HG03097 (cell line): ENCODE data around the gene PAX8.

ENCODE experiments used
- ATAC-seq: cut with Tn5 transposase; IDR thresholded peaks from one replicate; pipeline ENCODE4 v1.9.1; 2021; ENCODE audit not compliant: unreplicated experiment, low FRiP score

PAX8 gene

DNA sequence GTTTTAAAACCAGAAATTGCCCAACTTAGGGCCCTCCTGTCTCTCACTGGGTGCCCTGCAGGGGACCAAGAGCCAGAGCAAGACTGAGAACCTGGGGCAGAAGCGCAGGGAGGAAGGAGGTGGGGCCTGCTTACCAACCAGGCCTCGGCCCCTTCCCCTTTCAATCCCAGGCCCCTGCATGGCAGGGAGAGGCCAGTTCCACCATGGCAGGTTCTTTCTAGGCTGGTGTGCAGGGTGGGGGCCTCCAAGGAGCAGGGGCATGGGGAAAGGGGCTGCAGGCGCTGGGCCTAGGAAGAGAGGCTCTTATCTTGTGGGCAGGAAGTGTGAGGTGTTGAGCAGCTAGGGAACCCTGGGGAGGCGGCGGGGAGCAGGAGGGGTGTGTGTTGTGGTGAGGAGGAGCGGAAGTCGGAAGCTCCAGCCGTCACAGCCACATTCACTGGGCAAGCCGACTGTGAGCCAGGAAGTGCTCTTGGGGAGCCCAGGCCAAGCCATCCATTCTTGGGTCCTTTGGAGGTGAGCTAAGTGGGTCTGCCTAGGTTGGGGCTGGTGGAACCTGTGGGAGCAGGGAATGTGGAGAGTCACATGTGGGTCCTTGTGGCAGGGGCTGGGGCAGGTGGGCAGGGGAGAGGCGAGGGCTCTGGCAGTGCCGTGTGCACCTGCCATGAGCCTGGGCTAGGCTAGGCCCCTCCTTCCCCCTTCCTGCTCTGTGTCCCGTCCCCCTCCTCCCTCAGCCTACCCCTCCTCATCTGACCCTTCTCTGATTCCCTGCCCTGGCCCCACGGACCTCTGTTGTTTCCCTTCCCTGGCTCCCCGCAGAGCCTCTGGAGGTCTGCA is 105.0 kb downstream of the PAX8 start, which contains the start of gene PSD4:
Gene PSD4, plus strand, starts transcription at position 430 of the 834 bp plus-strand sequence. CDS start 8,486 bp downstream, outside the sequence.
- ATAC-seq: peak; percentile 71

DNA sequence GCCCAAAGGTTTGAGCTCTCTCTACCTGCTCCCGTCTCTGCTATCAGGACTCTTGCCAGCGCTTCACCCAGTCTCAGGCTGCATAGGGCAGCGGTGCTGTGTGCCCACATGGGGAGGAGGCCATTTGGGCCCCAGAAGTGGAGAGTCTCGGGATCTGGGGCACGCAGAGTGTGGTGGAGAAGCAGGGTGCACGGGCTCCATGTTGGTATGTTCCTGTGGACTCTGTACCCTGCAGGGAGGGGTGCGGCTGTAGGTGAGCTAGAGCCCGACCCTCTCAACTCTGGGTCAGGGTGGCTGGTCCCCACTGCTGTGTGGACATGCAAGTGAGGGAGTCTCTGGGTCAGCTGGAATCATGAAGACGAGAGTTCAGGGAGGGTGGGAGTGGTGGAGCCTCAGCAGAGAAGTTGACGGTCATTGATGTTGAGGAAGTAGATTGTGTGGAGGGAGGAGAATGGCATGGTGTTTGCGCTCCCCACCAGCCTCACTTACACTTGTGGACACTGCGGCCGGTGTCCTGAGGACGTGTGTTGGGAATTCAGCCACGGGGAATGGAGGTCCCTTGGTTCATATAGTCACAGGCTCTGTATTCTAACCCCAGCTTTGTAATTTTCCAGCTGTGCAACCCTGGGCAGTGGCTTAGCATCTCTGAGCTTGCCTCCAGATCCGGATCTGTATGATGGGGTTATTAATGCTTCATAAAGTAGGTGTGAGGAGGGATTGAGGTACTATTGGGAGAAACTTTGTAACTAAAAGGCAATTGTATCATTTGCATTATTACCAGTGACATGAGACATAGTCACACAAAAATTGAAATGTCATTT is 105.8 kb downstream of the PAX8 start:
- no peak for ATAC-seq

DNA sequence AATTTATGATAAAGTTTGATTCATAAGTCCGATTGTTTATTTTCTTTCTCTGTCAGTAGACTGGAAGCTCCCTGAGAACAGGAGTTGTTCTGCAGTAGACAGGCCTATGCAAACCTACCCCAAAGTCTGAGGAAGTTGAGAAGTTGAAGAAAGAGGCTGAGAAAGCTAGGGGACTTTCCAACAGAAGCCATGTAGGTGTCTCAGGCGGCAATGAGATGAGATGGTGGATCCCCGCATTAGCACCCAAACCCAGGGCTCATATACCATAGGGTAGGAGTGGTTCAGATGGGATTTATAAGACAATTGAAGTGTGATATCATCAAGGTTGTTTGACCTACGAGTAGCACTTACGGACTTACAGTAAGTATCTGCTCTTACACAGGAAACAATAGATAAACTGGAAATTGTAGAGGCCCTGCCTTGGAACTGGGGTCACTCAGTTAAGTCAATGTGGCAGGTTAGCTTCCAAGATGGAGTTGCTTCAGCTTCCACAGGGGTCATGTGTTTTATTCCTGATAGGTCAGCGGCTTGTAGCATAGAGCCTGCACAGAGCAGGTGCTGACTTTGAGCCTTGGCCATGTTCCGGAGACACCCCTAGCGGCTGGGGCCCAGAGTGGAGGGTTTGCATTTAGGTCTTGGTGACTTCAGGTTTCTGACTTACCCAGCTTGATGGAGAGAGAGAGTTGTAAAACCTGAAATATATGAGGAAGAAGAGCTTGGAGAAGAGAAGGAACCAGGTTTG is 107.2 kb downstream of the PAX8 start:
- ATAC-seq: no peak

DNA sequence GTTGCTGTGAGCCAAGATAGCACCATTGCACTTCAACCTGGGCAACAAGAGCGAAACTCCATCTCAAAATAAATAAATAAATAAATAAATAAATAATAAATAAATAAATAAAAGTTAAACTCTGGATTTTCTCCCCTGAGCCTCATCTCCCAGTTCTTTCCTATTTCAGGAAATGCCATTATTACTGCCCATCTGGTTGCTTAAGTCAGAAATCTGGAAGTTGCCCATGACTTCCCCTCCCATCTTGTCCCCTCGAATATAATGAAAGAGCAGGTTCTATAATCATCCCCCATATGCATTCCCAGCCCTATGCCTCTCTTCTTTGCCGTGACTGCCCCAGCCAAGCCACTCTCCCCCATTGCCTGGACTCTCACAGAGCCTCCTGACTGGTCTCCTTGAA is 109.1 kb downstream of the PAX8 start:
- ATAC-seq: no peak

DNA sequence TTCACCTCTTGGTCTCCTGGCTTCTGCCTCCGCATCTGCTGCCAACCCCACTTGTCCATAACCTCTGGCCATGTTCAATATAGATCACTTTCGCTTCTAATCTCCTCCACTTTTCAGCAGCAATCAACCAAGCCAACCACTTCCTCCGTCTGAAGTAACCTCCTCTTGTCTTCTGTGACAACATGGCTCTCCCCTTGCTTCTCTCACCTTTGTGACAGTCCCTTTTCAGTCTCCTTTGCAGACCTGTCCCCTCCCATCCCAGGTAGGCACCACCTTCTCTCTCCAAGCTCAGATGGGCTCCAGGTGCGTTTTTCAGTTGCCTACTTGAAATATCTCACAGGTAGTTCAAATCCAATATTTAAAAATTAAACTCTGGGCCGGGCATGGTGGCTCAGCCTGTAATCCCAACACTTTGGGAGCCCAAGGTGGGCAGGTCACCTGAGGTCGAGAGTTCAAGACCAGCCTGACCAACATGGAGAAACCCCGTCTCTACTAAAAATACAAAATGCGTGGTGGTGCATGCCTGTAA is 109.7 kb downstream of the PAX8 start:
- no peak for ATAC-seq

DNA sequence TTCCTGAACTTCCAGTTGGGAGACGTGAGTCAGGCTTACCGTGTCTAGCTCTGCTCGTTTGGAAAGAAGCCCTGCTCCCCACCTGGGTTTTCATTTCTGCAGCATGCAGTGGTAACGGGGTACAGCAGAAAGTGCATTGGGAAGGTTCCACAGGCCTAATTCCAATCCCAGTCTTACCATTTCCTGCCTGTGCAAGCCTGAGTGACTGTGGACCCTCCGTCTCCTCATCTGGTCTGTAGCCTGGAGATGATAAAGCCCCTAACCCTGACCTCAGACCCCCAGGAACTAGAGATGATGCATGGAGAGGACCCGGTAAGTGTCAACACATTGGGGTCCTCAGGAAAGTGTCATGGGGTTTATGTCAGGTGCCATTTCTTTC is 110.8 kb downstream of the PAX8 start:
- no peak for ATAC-seq

DNA sequence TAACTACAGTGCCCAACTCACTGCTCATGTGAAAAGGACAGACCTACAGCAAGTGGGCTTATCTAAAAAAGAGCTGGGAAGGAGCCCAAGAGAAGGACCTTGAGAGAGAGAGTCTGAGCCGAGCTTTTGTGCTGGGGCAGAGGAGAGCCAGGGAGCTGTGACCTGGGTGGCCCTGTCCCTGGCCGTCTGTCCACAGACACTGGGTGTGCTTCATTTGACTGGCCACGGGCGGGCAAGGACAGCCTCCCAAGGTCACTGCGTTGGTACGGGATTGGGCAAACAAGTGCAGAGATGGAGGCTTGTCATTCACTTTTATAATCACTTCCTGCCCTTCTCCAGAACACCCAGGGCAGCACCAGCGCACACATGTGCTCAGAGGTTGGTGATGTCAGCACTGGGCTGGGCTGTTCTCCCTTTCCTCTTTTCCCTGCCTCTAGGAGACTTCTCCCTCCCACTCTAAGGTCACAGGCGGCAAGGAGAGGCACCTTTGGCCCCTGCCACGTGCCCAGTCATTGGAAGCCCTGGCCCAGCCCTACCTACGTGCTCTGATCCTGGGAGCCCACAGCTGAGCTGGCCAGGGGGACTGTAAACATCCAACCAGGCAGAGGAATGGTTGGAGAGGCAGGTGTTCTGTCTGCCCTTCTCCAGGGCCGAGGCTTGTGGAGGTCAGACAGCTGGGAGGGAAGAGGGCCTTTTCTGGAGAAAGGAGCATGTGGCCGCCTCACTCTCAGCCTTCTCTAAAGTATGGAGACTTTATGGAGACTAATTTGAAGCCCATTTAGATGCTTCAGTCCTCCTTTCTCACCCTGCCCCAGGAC is 111.4 kb downstream of the PAX8 start:
- ATAC-seq: no peak

DNA sequence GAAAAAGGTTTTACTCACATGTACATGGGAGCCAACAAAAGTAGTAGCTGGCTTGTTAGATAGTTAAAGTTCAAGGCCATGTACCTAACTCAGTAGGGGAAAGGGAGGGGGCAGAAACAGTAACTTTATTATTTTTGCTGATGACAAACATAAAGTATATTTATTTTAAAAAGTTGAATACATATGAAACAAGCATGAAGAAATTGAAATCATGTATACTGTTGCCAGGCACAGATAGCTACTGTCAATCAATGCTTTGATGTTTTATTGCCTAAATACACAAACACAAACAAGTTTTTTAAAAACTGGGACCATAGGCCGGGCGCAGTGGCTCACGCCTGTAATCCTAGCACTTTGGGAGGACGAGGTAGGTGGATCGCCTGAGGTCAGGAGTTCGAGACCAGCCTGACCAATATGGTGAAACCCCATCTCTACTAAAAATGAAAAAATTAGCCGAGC is 112.5 kb downstream of the PAX8 start:
- no peak for ATAC-seq
